Cardiac muscle cell (in vitro differentiated cells and primary cell): Measurements from ENCODE around the gene CENPE. TPM values are rescaled to one million over a fixed set of nuclear protein-coding genes. Genes with fewer than 3 reads are reported as not detected.
A peak's percentile ranks its signal among the peaks of the same experiment; 100 is the strongest.
"Not testable (repeated sequence)": the region's sequence is repeated elsewhere in the genome, so short reads cannot be mapped to it uniquely, and the experiment has no call there.

Source experiments
- DNase-seq, 2 donors: peaks; one replicate each; pipeline versions ENCODE4 v3.0.0 to v3.0.0-alpha.2; 2010 to 2017; ENCODE audit warnings: low read depth in 1 of 2, low spot score in 1 of 2
- H3K27ac ChIP-seq: fragments of 200-600 bp; sonication (generic); 2 replicates; pipeline ENCODE4 v1.5.1; 2016
- H3K27me3 ChIP-seq: fragments of 200-600 bp; sonication (generic); 2 replicates; pipeline ENCODE4 v1.6.0; 2016; ENCODE audit warnings: control low read depth
- H3K36me3 ChIP-seq: fragments of 200-600 bp; sonication (generic); 2 replicates; pipeline ENCODE4 v1.5.1; 2016; ENCODE audit warnings: control low read depth
- H3K4me1 ChIP-seq: fragments of 200-600 bp; sonication (generic); 2 replicates; pipeline ENCODE4 v1.8.1; 2017; ENCODE audit warnings: low read depth, mild to moderate bottlenecking, mixed run types
- H3K4me3 ChIP-seq: fragments of 200-600 bp; sonication (generic); 2 replicates; pipeline ENCODE4 v1.5.1; 2016; ENCODE audit warnings: mild to moderate bottlenecking
- H3K9me3 ChIP-seq: fragments of 200-600 bp; sonication (generic); 2 replicates; pipeline ENCODE4 v1.5.1; 2017; ENCODE audit warnings: low read depth, mild to moderate bottlenecking, control low read depth
- polyA plus RNA-seq: library from polyadenylated mRNA; unstranded; fragments of >200 nt; fragmentation: Nextera tagmentation; extraction: Ambion mirVana; gene quantifications from 2 replicates; pipeline ENCODE4 v1.2.1, GENCODE V29; 2016
- total RNA-seq: library from RNA; depleted of rRNA; stranded (reverse); fragments of >200 nt; gene quantifications from 2 replicates; pipeline ENCODE4 v1.2.3, GENCODE V29; 2016
- TF ChIP-seq, protein P1 (sequence below): IDR thresholded peaks from 2 replicates; pipeline ENCODE4 v1.5.1; 2012; ENCODE audit warnings: low read depth, mild to moderate bottlenecking, low read length

CENPE gene
- total and polyA plus RNA-seq, 2 experiments from 2014 or later = 3.5 to 16.4 TPM

DNA sequence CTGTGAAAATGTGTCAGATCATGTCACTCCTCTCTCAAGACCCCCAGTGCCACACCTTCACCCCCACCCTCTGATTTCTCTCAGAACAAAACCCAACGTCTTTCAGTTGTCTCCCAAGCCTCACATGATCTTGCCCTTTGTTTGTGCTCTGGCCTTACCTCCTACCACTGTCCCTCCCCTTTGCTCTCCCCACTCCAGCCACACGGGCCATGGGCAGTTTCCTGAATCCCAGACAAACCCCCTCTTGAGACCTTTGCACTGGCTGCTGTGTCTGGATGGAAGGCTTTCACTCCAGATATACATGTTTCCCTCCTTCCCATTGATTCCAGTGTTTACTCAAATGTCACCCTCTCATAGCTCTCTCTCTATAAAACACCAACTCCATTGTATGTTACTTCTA lies 3.6 kb upstream of the CENPE start:
- Histone ChIP-seq H3K4me3 (no peak overlapping the region), H3K27me3 (no peaks in the 10 kb centered on the region), H3K4me1 (no peaks in the 10 kb centered on the region), H3K9me3 (no peaks in the 10 kb centered on the region), H3K27ac (no peak overlapping the region), H3K36me3 (no peaks in the 10 kb centered on the region)
- TF ChIP-seq, protein P1, sequence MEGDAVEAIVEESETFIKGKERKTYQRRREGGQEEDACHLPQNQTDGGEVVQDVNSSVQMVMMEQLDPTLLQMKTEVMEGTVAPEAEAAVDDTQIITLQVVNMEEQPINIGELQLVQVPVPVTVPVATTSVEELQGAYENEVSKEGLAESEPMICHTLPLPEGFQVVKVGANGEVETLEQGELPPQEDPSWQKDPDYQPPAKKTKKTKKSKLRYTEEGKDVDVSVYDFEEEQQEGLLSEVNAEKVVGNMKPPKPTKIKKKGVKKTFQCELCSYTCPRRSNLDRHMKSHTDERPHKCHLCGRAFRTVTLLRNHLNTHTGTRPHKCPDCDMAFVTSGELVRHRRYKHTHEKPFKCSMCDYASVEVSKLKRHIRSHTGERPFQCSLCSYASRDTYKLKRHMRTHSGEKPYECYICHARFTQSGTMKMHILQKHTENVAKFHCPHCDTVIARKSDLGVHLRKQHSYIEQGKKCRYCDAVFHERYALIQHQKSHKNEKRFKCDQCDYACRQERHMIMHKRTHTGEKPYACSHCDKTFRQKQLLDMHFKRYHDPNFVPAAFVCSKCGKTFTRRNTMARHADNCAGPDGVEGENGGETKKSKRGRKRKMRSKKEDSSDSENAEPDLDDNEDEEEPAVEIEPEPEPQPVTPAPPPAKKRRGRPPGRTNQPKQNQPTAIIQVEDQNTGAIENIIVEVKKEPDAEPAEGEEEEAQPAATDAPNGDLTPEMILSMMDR = no peak
- DNase-seq = no peak

DNA sequence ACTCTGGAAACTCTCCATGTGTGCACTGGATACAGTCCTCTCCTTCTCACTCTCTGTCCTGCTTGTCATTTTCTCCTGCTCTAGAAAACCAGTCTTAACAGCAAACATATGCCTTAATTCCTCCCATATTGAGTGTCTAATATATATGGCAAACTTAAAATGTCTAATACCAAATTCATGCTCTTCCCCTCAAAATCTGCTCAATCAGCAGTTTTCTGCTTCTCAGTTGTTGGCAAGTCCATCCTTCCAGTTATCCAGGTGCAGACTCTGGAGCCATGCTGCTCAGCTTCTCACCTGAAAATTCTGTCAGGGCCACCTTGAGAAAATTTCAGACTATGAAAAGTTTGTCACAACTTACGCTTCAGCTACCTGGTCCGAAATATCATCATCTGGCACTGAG lies 3.1 kb upstream of the CENPE start:
- DNase-seq = no peak
- Histone ChIP-seq H3K27ac (no peak overlapping the region), H3K27me3 (no peaks in the 10 kb centered on the region), H3K9me3 (no peaks in the 10 kb centered on the region), H3K4me1 (no peaks in the 10 kb centered on the region), H3K4me3 (no peak overlapping the region), H3K36me3 (no peaks in the 10 kb centered on the region)
- TF ChIP-seq, protein P1 = no peak

GRCh38 chr4:103199009-103199408 lies 866 bp upstream of the CENPE start:
- Histone ChIP-seq H3K4me1 (no peaks in the 10 kb centered on the region), H3K9me3 (no peaks in the 10 kb centered on the region), H3K4me3 (no peak overlapping the region), H3K36me3 (peaks cover 4% of the 10 kb centered on the region), H3K27me3 (no peaks in the 10 kb centered on the region), H3K27ac (no peak overlapping the region)
- TF ChIP-seq, protein P1 = no peak
- no peak for DNase-seq

GRCh38 chr4:103197765-103198110 lies 405 bp downstream of the CENPE start:
- no peaks in the 10 kb centered on the region for H3K9me3 ChIP-seq
- no peak for DNase-seq
- H3K27me3 ChIP-seq = no peaks in the 10 kb centered on the region
- peak overlapping the region; percentile 40 for H3K27ac ChIP-seq
- no peaks in the 10 kb centered on the region for H3K4me1 ChIP-seq
- peaks cover 7% of the 10 kb centered on the region for H3K36me3 ChIP-seq
- TF ChIP-seq, protein P1 = no peak
- H3K4me3 ChIP-seq = peak overlapping the region; percentile 69

- Histone ChIP-seq H3K27ac (no peak overlapping the region), H3K4me1 (no peaks in the 10 kb centered on the region), H3K36me3 (peaks cover 7% of the 10 kb centered on the region), H3K4me3 (no peak overlapping the region), H3K9me3 (no peaks in the 10 kb centered on the region), H3K27me3 (no peaks in the 10 kb centered on the region)
- TF ChIP-seq, protein P1 = no peak
- DNase-seq = no peak
Observed at GRCh38 chr4:103193457-103193856, 4.7 kb downstream of the CENPE start.

DNA sequence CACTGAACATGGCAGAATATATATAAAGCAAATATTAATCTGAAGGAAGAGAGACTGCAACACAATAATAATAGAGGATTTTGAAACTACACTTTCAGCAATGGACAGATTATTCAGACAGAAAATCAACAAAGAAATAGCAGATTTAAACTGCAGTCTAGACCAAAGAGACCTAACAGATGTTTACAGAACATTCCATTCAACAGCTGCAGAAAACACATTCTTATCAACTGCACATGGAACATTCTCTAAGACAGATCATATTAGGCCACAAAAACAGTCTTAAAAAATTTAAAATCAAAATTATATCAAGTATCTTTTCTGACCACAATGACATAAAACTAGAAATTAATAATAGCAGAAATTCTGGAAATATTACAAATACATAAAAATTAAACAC lies 27.1 kb downstream of the CENPE start:
- Histone ChIP-seq H3K27ac (no peak overlapping the region), H3K9me3 (no peaks in the 10 kb centered on the region), H3K4me1 (no peaks in the 10 kb centered on the region), H3K36me3 (no peaks in the 10 kb centered on the region), H3K27me3 (no peaks in the 10 kb centered on the region), H3K4me3 (no peak overlapping the region)
- peak in 1 of 2 donors; percentile 62 for DNase-seq
- TF ChIP-seq, protein P1 = no peak

- not testable (repeated sequence) for H3K9me3 ChIP-seq, H3K36me3 ChIP-seq, H3K4me3 ChIP-seq, H3K4me1 ChIP-seq, DNase-seq, H3K27ac ChIP-seq, H3K27me3 ChIP-seq
Observed at GRCh38 chr4:103169750-103170149, 28.4 kb downstream of the CENPE start.
